BLaER1 treated with 17β-estradiol and CSF1 and Interleukin-3, amounts not matched to agents 10 nM and 100 nM (cell line): Measurements from ENCODE around the gene GDPD2.
A peak's percentile ranks its signal among the peaks of the same experiment; 100 is the strongest.
"Not testable (repeated sequence)": the region's sequence is repeated elsewhere in the genome, so short reads cannot be mapped to it uniquely, and the experiment has no call there.

Experiments used
- H3K27ac ChIP-seq, 11 experiments: shearing (Covaris generic); formaldehyde crosslinking; 2 replicates each; pipeline ENCODE4 v1.8.1; 2022
- H3K27me3 ChIP-seq, 11 experiments: shearing (Covaris generic); formaldehyde crosslinking; 2 replicates each; pipeline ENCODE4 v1.8.1; 2022
- H3K36me3 ChIP-seq, 11 experiments: shearing (Covaris generic); formaldehyde crosslinking; 2 replicates each; pipeline ENCODE4 v1.8.1; 2022
- H3K4me1 ChIP-seq, 10 experiments: shearing (Covaris generic); formaldehyde crosslinking; 2 replicates each; pipeline ENCODE4 v1.8.1; 2022
- H3K4me2 ChIP-seq, 11 experiments: shearing (Covaris generic); formaldehyde crosslinking; 2 replicates each; pipeline ENCODE4 v1.8.1; 2022
- H3K4me3 ChIP-seq, 10 experiments: shearing (Covaris generic); formaldehyde crosslinking; 2 replicates each; pipeline ENCODE4 v1.8.1; 2022
- H3K9ac ChIP-seq, 11 experiments: shearing (Covaris generic); formaldehyde crosslinking; 2 replicates each; pipeline ENCODE4 v1.8.1; 2022
- H3K9me3 ChIP-seq, 11 experiments: shearing (Covaris generic); formaldehyde crosslinking; replicated peaks in 1 of 11; 2 replicates each; pipeline ENCODE4 v1.8.1; 2022
- H4K20me1 ChIP-seq, 11 experiments: shearing (Covaris generic); formaldehyde crosslinking; 2 replicates each; pipeline ENCODE4 v1.8.1; 2022
- Cebpa-rat ChIP-seq, 11 experiments: shearing (Covaris generic); IDR thresholded peaks; 2 replicates each; pipeline ENCODE4 v1.8.1; 2022

Gene GDPD2

GRCh38 chrX:70422851-70423341 lies at the start of gene GDPD2:
Gene GDPD2 (plus strand): TSS chrX:70423314. CDS start chrX:70424985, 1,671 bp downstream.
- H3K36me3 ChIP-seq, result peaks cover 0 to 32% (median 23%) of the 10 kb centered on the region in 11 experiments; a peak in 14 of 22 replicates
- no peak for TF ChIP-seq Cebpa-rat (IDR thresholded peaks at IDR 0.05)
- H3K9me3 ChIP-seq, result no peaks in the 10 kb centered on the region
- peak within 1 kb of the TSS in 3 of 11 experiments; percentile 24 to 44 (median 31); a peak in 4 of 22 replicates for H3K4me2 ChIP-seq
- H3K27me3 ChIP-seq, result peaks cover 75 to 100% (median 97%) of the 10 kb centered on the region in 11 experiments
- peaks cover 0 to 13% (median 2%) of the 10 kb centered on the region in 11 experiments; a peak in 6 of 22 replicates for H4K20me1 ChIP-seq
- peaks cover 0 to 13% (median 5%) of the 10 kb centered on the region in 10 experiments; a peak in 5 of 20 replicates for H3K4me1 ChIP-seq
- no peak within 1 kb of the TSS; a peak in 1 of 20 replicates for H3K4me3 ChIP-seq
- H3K9ac ChIP-seq, result no peak within 1 kb of the TSS; a peak in 1 of 22 replicates
- H3K27ac ChIP-seq, result no peak within 1 kb of the TSS

- Histone ChIP-seq H3K9ac (no peak overlapping the region), H3K9me3 (peaks cover 0 to 6% (median 0%) of the 10 kb centered on the region in 11 experiments; a peak in 3 of 22 replicates), H3K4me3 (no peak overlapping the region), H3K4me1 (no peaks in the 10 kb centered on the region), H3K27ac (no peak overlapping the region), H4K20me1 (no peaks in the 10 kb centered on the region), H3K4me2 (no peak overlapping the region), H3K36me3 (peaks cover 0 to 79% (median 39%) of the 10 kb centered on the region in 11 experiments; a peak in 16 of 22 replicates), H3K27me3 (peaks cover 9 to 85% (median 61%) of the 10 kb centered on the region in 11 experiments; a peak in 21 of 22 replicates)
- no peak for TF ChIP-seq Cebpa-rat (IDR thresholded peaks at IDR 0.05)
These were observed 36.9 kb upstream of the GDPD2 start for GRCh38 chrX:70386235-70386634.

GRCh38 chrX:70398899-70399298 lies 24.2 kb upstream of the GDPD2 start:
- H3K4me2 ChIP-seq, result peak overlapping the region in 10 of 11 experiments; percentile 24 to 69 (median 49); a peak in 18 of 22 replicates
- H3K9ac ChIP-seq, result peak overlapping the region in 9 of 11 experiments; percentile 37 to 74 (median 66); a peak in 15 of 22 replicates

GRCh38 chrX:70400181-70400580 lies 22.9 kb upstream of the GDPD2 start:
- H3K4me2 ChIP-seq, H3K9me3 ChIP-seq, H3K4me3 ChIP-seq, H4K20me1 ChIP-seq, H3K9ac ChIP-seq: not testable (repeated sequence)
- peaks cover 0 to 60% (median 40%) of the 10 kb centered on the region in 11 experiments; a peak in 14 of 22 replicates for H3K36me3 ChIP-seq
- peaks cover 40 to 75% (median 63%) of the 10 kb centered on the region in 11 experiments for H3K27me3 ChIP-seq
- H3K4me1 ChIP-seq, result peaks cover 0 to 24% (median 15%) of the 10 kb centered on the region in 10 experiments; a peak in 16 of 20 replicates
- peak overlapping the region in 3 of 11 experiments; percentile 2 to 34 (median 25); a peak in 2 of 22 replicates for H3K27ac ChIP-seq

More at GRCh38 chrX:70398899-70399298, 24.2 kb upstream of the GDPD2 start:
- Histone ChIP-seq H3K27me3 (peaks cover 35 to 63% (median 58%) of the 10 kb centered on the region in 11 experiments), H3K4me3 (peak overlapping the region in 1 of 10 experiments; percentile 14; a peak in 2 of 20 replicates), H3K36me3 (peaks cover 0 to 59% (median 34%) of the 10 kb centered on the region in 11 experiments; a peak in 15 of 22 replicates), H3K4me1 (peaks cover 0 to 24% (median 15%) of the 10 kb centered on the region in 10 experiments; a peak in 16 of 20 replicates), H4K20me1 (no peaks in the 10 kb centered on the region), H3K9me3 (peaks cover 5 to 22% (median 8%) of the 10 kb centered on the region in 11 experiments), H3K27ac (peak overlapping the region in 10 of 11 experiments; percentile 42 to 89 (median 81); a peak in 20 of 22 replicates)
- TF ChIP-seq Cebpa-rat (IDR thresholded peaks at IDR 0.05), result peak in 6 of 11 experiments; percentile 36 to 79 (median 70); a peak in 9 of 22 replicates

GRCh38 chrX:70402721-70403120 lies 20.4 kb upstream of the GDPD2 start:
- Histone ChIP-seq H3K9ac (no peak overlapping the region), H3K4me2 (no peak overlapping the region), H3K27me3 (peaks cover 40 to 74% (median 65%) of the 10 kb centered on the region in 11 experiments), H3K36me3 (peaks cover 0 to 64% (median 50%) of the 10 kb centered on the region in 11 experiments; a peak in 18 of 22 replicates), H3K4me1 (peaks cover 0 to 17% (median 14%) of the 10 kb centered on the region in 10 experiments; a peak in 16 of 20 replicates), H4K20me1 (no peaks in the 10 kb centered on the region), H3K27ac (0 out of 22 replicates have a peak overlapping the region, but pooled peaks of 1 of the 11 experiments have one; percentile 1), H3K4me3 (no peak overlapping the region), H3K9me3 (no peaks in the 10 kb centered on the region; a peak in 1 of 22 replicates)
- no peak for TF ChIP-seq Cebpa-rat (IDR thresholded peaks at IDR 0.05)

- Histone ChIP-seq H3K27ac (no peak overlapping the region), H3K4me3 (no peak overlapping the region), H3K27me3 (peaks cover 51 to 82% (median 76%) of the 10 kb centered on the region in 11 experiments), H3K4me2 (no peak overlapping the region), H3K4me1 (no peaks in the 10 kb centered on the region), H3K9ac (no peak overlapping the region), H3K9me3 (no peaks in the 10 kb centered on the region; a peak in 1 of 22 replicates), H4K20me1 (no peaks in the 10 kb centered on the region; a peak in 1 of 22 replicates), H3K36me3 (peaks cover 0 to 85% (median 62%) of the 10 kb centered on the region in 11 experiments; a peak in 18 of 22 replicates)
- no peak for TF ChIP-seq Cebpa-rat (IDR thresholded peaks at IDR 0.05)
These were observed 18.1 kb upstream of the GDPD2 start for GRCh38 chrX:70405003-70405402.

- no peaks in the 10 kb centered on the region for H3K9me3 ChIP-seq
- H4K20me1 ChIP-seq, result no peaks in the 10 kb centered on the region; a peak in 1 of 22 replicates
- no peak overlapping the region for H3K4me2 ChIP-seq
- H3K27me3 ChIP-seq, result peaks cover 44 to 97% (median 90%) of the 10 kb centered on the region in 11 experiments
- no peak overlapping the region for H3K27ac ChIP-seq
- no peak overlapping the region for H3K4me3 ChIP-seq
- H3K9ac ChIP-seq, result no peak overlapping the region
- no peaks in the 10 kb centered on the region for H3K4me1 ChIP-seq
- no peak for TF ChIP-seq Cebpa-rat (IDR thresholded peaks at IDR 0.05)
- peaks cover 0 to 91% (median 39%) of the 10 kb centered on the region in 11 experiments; a peak in 17 of 22 replicates for H3K36me3 ChIP-seq
These were observed 12.2 kb upstream of the GDPD2 start for GRCh38 chrX:70410921-70411320.

- TF ChIP-seq Cebpa-rat (IDR thresholded peaks at IDR 0.05), result no peak
- Histone ChIP-seq H4K20me1 (no peaks in the 10 kb centered on the region; a peak in 1 of 22 replicates), H3K9ac (no peak overlapping the region), H3K36me3 (peaks cover 0 to 86% (median 33%) of the 10 kb centered on the region in 11 experiments; a peak in 16 of 22 replicates), H3K27me3 (peaks cover 40 to 97% (median 89%) of the 10 kb centered on the region in 11 experiments), H3K4me2 (no peak overlapping the region), H3K27ac (no peak overlapping the region), H3K4me3 (no peak overlapping the region), H3K9me3 (no peaks in the 10 kb centered on the region), H3K4me1 (no peaks in the 10 kb centered on the region)
These were observed 11.6 kb upstream of the GDPD2 start for GRCh38 chrX:70411475-70411874.

GRCh38 chrX:70421618-70422017 lies 1.5 kb upstream of the GDPD2 start:
- Histone ChIP-seq H3K4me3 (no peak overlapping the region), H3K9ac (no peak overlapping the region), H3K9me3 (no peaks in the 10 kb centered on the region), H3K27ac (no peak overlapping the region), H3K36me3 (peaks cover 0 to 37% (median 23%) of the 10 kb centered on the region in 11 experiments; a peak in 14 of 22 replicates), H3K4me2 (no peak overlapping the region), H3K27me3 (peaks cover 68 to 98% (median 91%) of the 10 kb centered on the region in 11 experiments), H4K20me1 (peaks cover 0 to 13% (median 2%) of the 10 kb centered on the region in 11 experiments; a peak in 5 of 22 replicates), H3K4me1 (peaks cover 0 to 13% (median 3%) of the 10 kb centered on the region in 10 experiments; a peak in 5 of 20 replicates)
- TF ChIP-seq Cebpa-rat (IDR thresholded peaks at IDR 0.05), result no peak
